Ramos (cell line): ENCODE results near the gene SCAMP5.

Experiments used
- in situ Hi-C: fragments of 300-500 bp; cut with MboI; formaldehyde crosslinking; loops from one replicate; pipeline ENCODE4 v1.14.3; 2022; ENCODE audit warnings: low sequenced_read_pairs; ENCODE audit not compliant: unreplicated experiment

The SCAMP5 gene

GRCh38 chr15:75008629-75009326 lies 13.4 kb downstream of the SCAMP5 start:
- in situ Hi-C loops = no loop called here

DNA sequence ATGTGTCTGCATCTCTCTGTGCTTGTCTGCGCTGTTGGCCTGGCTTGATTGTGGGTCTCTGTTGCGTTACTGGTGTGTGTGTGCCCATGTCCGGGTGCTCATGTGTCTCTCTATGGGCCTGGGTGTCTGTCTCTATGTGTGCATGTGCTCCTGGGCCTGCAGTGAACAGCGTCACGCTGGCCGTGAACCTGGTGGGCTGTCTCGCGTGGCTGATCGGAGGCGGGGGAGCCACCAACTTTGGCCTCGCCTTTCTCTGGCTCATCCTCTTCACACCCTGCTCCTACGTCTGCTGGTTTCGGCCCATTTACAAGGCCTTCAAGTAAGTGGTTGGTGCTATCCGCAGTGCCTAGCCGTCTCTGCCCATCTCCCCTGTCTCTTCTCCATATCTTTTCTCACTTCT lies 21.1 kb downstream of the SCAMP5 start:
- in situ Hi-C loops = no loop called here

GRCh38 chr15:75019916-75020315 lies 24.6 kb downstream of the SCAMP5 start:
- in situ Hi-C loops = no loop called here

DNA sequence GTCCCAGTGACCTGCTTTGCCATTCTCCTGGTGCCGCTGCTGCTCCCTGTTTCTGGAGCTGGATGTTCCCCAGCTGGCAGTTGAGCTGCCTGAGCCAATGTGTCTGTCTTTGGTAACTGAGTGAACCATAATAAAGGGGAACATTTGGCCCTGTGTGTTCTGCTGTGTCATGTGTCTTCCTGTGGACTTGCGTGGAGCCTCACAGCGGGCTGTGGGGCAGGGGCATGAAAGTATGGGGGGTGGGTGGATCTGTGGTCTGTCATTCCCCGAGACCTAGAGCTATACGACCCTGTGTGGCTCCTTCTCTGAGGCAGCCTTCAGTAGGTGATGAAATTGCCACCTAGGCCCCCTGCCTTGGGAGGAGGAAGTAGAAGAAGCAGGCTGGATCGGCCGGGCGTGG lies 26.0 kb downstream of the SCAMP5 start:
- in situ Hi-C loops = no loop called here

DNA sequence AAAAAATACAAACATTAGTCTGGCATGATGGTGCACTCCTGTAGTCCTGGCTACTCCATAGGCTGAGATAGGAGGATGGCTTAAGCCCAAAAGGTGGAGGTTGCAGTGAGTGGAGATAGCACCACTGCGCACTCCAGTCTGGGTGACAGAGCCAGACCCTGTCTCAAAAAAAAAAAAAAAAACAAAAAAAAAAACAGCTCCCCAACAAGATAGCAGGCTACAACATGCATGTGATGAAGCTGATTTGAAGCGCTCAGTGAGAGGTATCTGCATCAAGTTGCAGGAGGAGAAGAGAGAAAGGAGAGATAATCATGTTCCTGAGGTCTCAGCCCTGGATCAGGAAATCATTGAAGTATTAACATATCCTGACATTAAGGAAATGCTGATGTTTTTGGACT lies 27.4 kb downstream of the SCAMP5 start:
- in situ Hi-C loops = no loop called here

DNA sequence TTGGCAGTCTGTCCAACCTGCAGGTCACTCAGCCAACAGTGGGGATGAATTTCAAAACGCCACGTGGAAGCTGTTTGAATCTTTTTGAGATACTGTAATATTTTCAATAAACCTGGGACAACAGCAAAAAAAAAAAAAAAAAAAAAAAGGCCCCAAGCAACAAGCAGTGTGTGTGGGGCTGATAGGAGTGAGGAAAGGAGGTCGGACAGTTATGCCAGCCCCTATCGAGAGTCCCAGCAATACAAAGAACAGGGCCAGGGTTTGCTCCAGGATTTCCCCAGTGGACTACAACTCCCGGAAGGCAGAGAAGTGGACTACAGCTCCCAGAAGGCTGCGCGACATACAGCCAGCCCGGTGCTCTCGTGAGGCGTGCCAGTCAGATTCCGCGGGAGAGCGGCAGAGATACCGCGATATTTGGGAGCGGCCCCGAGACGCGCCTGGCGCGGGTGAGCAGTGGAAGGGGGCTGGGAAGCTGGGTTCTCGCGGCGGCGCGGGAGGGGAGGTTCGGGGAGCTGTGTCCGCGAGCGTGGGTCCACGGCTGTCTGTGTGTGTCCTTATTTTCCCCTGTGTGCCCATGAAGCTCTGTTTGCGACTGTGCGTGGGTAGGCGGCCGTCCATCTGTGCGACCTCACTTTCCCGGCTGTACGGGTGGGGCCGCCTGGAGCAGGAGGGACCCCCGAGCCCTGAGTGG lies 28.0 kb downstream of the SCAMP5 start, which contains the start of gene PPCDC:
TSS of gene PPCDC (plus strand) at position 410 of the 691 bp plus-strand sequence. CDS start 4,729 bp downstream, outside the sequence.
- in situ Hi-C loops = no loop called here

GRCh38 chr15:75023872-75024636 lies 28.7 kb downstream of the SCAMP5 start:
- in situ Hi-C loops = no loop called here

DNA sequence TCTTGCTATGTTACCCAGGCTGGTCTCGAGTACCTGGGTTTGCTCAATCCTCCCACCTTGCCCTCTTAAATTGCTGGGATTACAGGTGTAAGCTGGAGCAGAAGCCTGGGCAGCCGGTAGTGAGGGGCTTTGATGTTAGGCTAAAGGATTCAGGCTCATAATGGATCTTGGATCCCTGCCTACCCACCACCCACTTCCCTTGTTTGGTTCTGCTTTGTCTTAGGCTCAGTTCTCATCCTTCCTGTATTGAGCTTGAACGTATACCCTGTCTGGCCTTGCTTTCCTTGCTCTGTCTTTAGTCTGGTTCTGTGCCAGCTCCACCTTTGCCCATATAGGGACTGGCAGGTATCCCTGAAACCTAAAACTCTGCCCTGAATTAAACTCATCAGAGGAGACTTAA lies 29.7 kb downstream of the SCAMP5 start:
- in situ Hi-C loops = no loop called here

DNA sequence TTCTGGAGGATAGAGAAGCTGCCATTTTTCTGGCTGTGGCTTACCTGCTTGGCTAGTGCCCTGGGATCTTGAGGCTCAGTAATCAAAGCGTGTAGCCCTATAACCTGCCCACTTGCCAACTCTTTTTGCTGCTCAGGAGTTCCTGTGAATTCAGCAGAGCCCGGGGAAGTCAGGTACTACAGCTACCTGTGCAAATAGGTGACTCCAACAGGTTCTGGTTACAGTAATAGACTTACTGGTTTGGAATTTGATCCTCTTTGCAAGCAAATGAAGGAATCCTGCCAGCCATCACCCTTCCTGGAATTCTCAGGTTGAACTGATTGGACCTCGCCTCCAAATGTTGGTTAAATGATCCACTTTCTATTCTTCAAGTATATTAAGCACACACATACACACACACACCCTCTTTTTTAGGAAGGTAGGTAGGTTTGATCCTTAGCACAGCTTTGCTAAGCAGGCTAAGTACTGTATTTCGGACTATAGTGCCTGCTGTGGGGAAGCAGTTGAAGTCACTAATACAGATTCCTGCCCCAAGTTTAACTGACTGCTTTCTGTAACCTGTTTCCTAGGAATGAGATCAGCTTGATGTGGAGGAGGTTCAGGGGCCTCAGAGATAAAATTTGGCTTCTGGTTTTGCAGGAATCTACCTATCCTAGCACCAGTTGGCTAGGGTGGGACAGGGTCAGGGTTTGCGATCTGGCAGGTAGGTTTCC lies 30.3 kb downstream of the SCAMP5 start:
- in situ Hi-C loops = no loop called here

- in situ Hi-C loops = no loop called here
These were observed 32.2 kb downstream of the SCAMP5 start for GRCh38 chr15:75027551-75027950.

DNA sequence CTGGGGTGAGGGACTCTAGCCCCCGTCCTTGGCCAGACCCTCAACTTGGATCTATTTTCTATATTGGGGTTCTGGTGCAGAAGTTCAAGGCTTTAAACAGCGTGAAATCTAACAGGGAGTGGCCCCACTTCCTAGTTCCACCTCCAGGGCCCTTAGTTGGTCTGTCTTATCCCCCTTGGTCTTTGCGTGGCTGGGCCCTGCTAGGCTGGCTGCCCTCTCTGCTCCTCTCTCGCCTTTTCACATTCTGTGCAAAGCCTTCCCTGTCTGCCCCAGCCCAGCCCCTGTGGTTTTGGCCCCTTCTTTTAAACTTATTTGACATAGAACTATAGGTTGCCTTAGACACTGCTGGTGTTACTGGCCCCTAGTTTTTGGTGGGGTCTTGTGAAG lies 33.6 kb downstream of the SCAMP5 start:
- in situ Hi-C loops = no loop called here

GRCh38 chr15:75029378-75030022 lies 34.1 kb downstream of the SCAMP5 start:
- in situ Hi-C loops = no loop called here

DNA sequence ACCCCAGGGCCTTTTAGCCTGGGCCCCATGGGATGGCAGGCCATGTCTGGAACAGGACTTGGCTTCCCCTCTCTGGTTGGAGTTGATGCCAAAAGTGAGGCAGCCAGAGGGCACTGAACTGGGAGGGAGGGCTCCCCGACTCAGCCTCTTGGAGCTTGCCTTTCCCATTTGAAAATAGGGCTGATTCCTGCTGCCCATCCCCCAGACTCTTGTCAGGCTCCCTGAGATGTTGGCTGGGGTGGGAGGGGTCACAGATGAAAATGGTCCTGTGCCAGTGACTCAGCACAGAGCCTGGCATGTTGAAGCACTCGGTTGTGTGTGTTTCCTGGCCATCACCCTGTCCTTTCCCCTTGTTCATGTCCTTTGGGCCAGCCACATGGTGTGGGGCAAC lies 34.7 kb downstream of the SCAMP5 start:
- in situ Hi-C loops = no loop called here

DNA sequence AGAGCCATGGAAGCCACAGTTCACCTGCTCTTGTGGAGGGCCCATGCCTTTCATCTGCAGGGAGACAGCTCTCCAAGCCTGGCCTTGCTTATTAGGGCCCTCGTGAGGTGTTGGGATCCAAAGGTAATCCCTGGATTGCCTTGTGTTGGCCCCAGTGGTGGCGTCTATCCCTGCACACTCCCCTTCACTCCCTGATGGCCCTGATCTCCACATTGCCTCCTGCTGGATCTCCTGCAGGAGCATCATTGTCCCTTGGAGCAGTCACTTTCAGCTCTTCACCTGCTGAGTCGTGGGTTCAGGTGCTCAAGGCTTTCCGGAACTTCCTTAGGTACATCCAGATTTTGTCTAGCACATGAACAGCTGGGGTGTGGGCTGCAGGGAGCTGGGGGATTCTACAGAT lies 35.1 kb downstream of the SCAMP5 start:
- in situ Hi-C loops = no loop called here

GRCh38 chr15:75031848-75032247 lies 36.5 kb downstream of the SCAMP5 start:
- in situ Hi-C loops = no loop called here

GRCh38 chr15:75032395-75032794 lies 37.0 kb downstream of the SCAMP5 start:
- in situ Hi-C loops = no loop called here

- in situ Hi-C loops = no loop called here
These were observed 38.4 kb downstream of the SCAMP5 start for GRCh38 chr15:75033809-75034208.

DNA sequence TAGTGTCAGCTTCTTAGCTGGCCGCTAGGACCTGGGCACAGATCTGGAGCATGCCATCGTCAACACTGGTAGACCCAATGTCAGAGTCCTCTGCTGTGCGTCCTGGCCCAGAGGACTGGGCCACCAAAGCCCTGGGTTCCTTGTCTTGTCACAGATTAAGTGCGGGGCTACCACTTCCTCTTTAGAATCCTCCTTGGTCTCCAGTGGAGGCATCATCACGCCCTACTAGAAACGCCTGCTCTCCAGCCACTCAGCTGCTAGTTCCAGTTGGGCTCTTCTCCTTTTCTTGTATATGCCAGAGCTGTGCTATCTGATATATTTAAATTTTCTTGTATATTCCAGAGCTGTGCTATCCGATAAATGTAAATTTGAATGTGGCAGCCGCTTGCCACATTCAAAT lies 39.3 kb downstream of the SCAMP5 start:
- in situ Hi-C loops = no loop called here

DNA sequence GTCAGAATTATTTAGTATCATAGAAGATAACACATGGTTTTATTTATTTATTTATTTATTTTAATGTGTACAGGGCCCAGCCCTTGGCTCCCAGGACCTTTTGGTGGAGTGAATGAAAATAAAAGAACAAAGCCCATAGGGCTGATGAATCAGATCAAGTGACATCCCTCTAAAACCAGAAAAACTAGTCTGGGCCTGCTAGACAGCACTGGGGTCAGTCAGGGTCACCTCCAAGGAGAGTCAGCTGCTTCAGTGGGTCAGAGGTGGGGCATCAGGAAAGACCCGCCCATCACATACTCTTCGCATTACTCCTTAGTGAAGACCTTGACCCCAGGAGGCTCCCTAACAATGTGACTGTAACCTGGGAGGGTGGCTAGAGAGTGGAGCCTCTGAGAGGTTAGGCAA lies 40.9 kb downstream of the SCAMP5 start:
- in situ Hi-C loops = no loop called here

GRCh38 chr15:75037685-75038084 lies 42.3 kb downstream of the SCAMP5 start:
- in situ Hi-C loops = no loop called here
